Stimulated activated CD8-positive, alpha-beta memory T cell treated with anti-CD3 and anti-CD28 coated beads, Interleukin-15, amount 100 ng/mL, for 24 hours (primary cell): ENCODE results near the gene TRIM34.
"Not testable (repeated sequence)": the region's sequence is repeated elsewhere in the genome, so short reads cannot be mapped to it uniquely, and the experiment has no call there.

Experiments
- DNase-seq: peaks from one replicate; pipeline ENCODE4 v3.0.0-alpha.2; 2020; ENCODE audit warnings: low read depth

Gene TRIM34

GRCh38 chr11:5686426-5686825 lies 61.6 kb downstream of the TRIM34 start:
- no peak for DNase-seq

- DNase-seq = no peak
Observed at GRCh38 chr11:5688482-5688881, 63.7 kb downstream of the TRIM34 start.

- no peak for DNase-seq
Observed at GRCh38 chr11:5689551-5689983, 64.8 kb downstream of the TRIM34 start, which contains the start of gene TRIM22. Gene TRIM22 (plus strand): TSS chr11:5689790. CDS start chr11:5696233, 6,443 bp downstream.

- DNase-seq = no peak
Observed at GRCh38 chr11:5690216-5690615, 65.4 kb downstream of the TRIM34 start.

GRCh38 chr11:5690736-5691135 lies 65.9 kb downstream of the TRIM34 start:
- DNase-seq = no peak

- DNase-seq = not testable (repeated sequence)
Observed at GRCh38 chr11:5691238-5691963, 66.6 kb downstream of the TRIM34 start.

- no peak for DNase-seq
Observed at GRCh38 chr11:5691964-5692361, 67.2 kb downstream of the TRIM34 start.
